ENCODE data around the gene SFTPA2. TPM values are rescaled to one million over a fixed set of nuclear protein-coding genes. Genes with fewer than 3 reads are reported as not detected.
"Not testable (repeated sequence)": the region's sequence is repeated elsewhere in the genome, so short reads cannot be mapped to it uniquely, and the experiment has no call there.

SFTPA2 gene
- total RNA-seq, 2 donors from 2014 or later = 5.3 to 38.5 TPM

GRCh38 chr10:79547973-79548372 lies 12.2 kb downstream of the SFTPA2 start:
- Histone ChIP-seq H3K4me1 (replicated peaks) (no peaks in the 10 kb centered on the region), H3K9me3 (no peaks in the 10 kb centered on the region), H3K4me3 (no peak overlapping the region), H3K27me3 (replicated peaks; ENCODE audit: insufficient read depth) (no peaks in the 10 kb centered on the region), H3K36me3 (no peaks in the 10 kb centered on the region), H3K27ac (no peak overlapping the region)
- WGBS = 64% methylated on average over 3 of the region's 3 CpGs
- no peak for DNase-seq (ENCODE audit: low spot score)
- intact Hi-C loops (cut with DNase I) = no loop called here
- TF ChIP-seq POLR2A (IDR thresholded peaks at IDR 0.05) (no peak), CTCF (IDR thresholded peaks at IDR 0.05) (no peak), POLR2AphosphoS5 (IDR thresholded peaks at IDR 0.05) (no peak)

- H3K9me3 ChIP-seq; H3K27me3 ChIP-seq (replicated peaks; ENCODE audit: insufficient read depth); H3K27ac ChIP-seq; intact Hi-C loops (cut with DNase I); H3K36me3 ChIP-seq; H3K4me1 ChIP-seq (replicated peaks); H3K4me3 ChIP-seq; DNase-seq (ENCODE audit: low spot score): not testable (repeated sequence)
- WGBS = 52% methylated on average over 2 of the region's 2 CpGs
- TF ChIP-seq POLR2AphosphoS5 (IDR thresholded peaks at IDR 0.05) = peak; percentile 27
These were observed 13.1 kb downstream of the SFTPA2 start for GRCh38 chr10:79547128-79547527.

GRCh38 chr10:79544926-79545659 lies 15.1 kb downstream of the SFTPA2 start:
- H3K4me3 ChIP-seq; intact Hi-C loops (cut with DNase I); H3K36me3 ChIP-seq; H3K27me3 ChIP-seq (replicated peaks; ENCODE audit: insufficient read depth); H3K4me1 ChIP-seq (replicated peaks); H3K9me3 ChIP-seq; DNase-seq (ENCODE audit: low spot score); H3K27ac ChIP-seq: not testable (repeated sequence)
- 90% methylated on average over 3 of the region's 3 CpGs for WGBS

- DNase-seq (ENCODE audit: low spot score); intact Hi-C loops (cut with DNase I); H3K27me3 ChIP-seq (replicated peaks; ENCODE audit: insufficient read depth); H3K36me3 ChIP-seq; H3K4me1 ChIP-seq (replicated peaks); H3K4me3 ChIP-seq; H3K9me3 ChIP-seq; H3K27ac ChIP-seq: not testable (repeated sequence)
- 64% methylated on average over 3 of the region's 3 CpGs for WGBS
These were observed 15.8 kb downstream of the SFTPA2 start for GRCh38 chr10:79544408-79544807.

GRCh38 chr10:79542626-79543025 lies 17.6 kb downstream of the SFTPA2 start:
- WGBS = 62% methylated on average over 2 of the region's 2 CpGs
- DNase-seq (ENCODE audit: low spot score) = no peak
- Histone ChIP-seq H3K36me3 (no peaks in the 10 kb centered on the region), H3K27me3 (replicated peaks; ENCODE audit: insufficient read depth) (no peaks in the 10 kb centered on the region), H3K4me3 (no peak overlapping the region), H3K9me3 (no peaks in the 10 kb centered on the region), H3K4me1 (replicated peaks) (no peaks in the 10 kb centered on the region), H3K27ac (no peak overlapping the region)
- TF ChIP-seq POLR2A (IDR thresholded peaks at IDR 0.05) (no peak), POLR2AphosphoS5 (IDR thresholded peaks at IDR 0.05) (no peak), CTCF (IDR thresholded peaks at IDR 0.05) (no peak)
- intact Hi-C loops (cut with DNase I) = no loop called here

- H3K4me1 ChIP-seq (replicated peaks); intact Hi-C loops (cut with DNase I); H3K27me3 ChIP-seq (replicated peaks; ENCODE audit: insufficient read depth); H3K27ac ChIP-seq; H3K4me3 ChIP-seq; H3K36me3 ChIP-seq; DNase-seq (ENCODE audit: low spot score); H3K9me3 ChIP-seq: not testable (repeated sequence)
- 86% methylated on average over 1 of the region's 1 CpG for WGBS
These were observed 19.3 kb downstream of the SFTPA2 start for GRCh38 chr10:79540930-79541329.

- H3K27ac ChIP-seq; H3K27me3 ChIP-seq (replicated peaks; ENCODE audit: insufficient read depth); DNase-seq (ENCODE audit: low spot score); H3K36me3 ChIP-seq; H3K9me3 ChIP-seq; H3K4me3 ChIP-seq; H3K4me1 ChIP-seq (replicated peaks); intact Hi-C loops (cut with DNase I): not testable (repeated sequence)
- 82% methylated on average over 6 of the region's 6 CpGs for WGBS
These were observed 21.9 kb downstream of the SFTPA2 start for GRCh38 chr10:79538311-79538710.

GRCh38 chr10:79533903-79534175 lies 26.4 kb downstream of the SFTPA2 start:
- H3K27ac ChIP-seq; H3K4me3 ChIP-seq; DNase-seq (ENCODE audit: low spot score); intact Hi-C loops (cut with DNase I); H3K9me3 ChIP-seq; H3K27me3 ChIP-seq (replicated peaks; ENCODE audit: insufficient read depth); H3K4me1 ChIP-seq (replicated peaks); H3K36me3 ChIP-seq: not testable (repeated sequence)
- WGBS = 100% methylated on average over 1 of the region's 5 CpGs

- DNase-seq (ENCODE audit: low spot score); H3K4me3 ChIP-seq; H3K4me1 ChIP-seq (replicated peaks); H3K36me3 ChIP-seq; H3K27me3 ChIP-seq (replicated peaks; ENCODE audit: insufficient read depth); H3K9me3 ChIP-seq; intact Hi-C loops (cut with DNase I); H3K27ac ChIP-seq: not testable (repeated sequence)
- WGBS = 86% methylated on average over 11 of the region's 11 CpGs
These were observed 26.9 kb downstream of the SFTPA2 start for GRCh38 chr10:79533142-79533902.

GRCh38 chr10:79528261-79528660 lies 31.9 kb downstream of the SFTPA2 start:
- DNase-seq (ENCODE audit: low spot score); intact Hi-C loops (cut with DNase I); H3K4me1 ChIP-seq (replicated peaks); H3K36me3 ChIP-seq; H3K27ac ChIP-seq; H3K27me3 ChIP-seq (replicated peaks; ENCODE audit: insufficient read depth); H3K4me3 ChIP-seq; H3K9me3 ChIP-seq: not testable (repeated sequence)
- 85% methylated on average over 3 of the region's 4 CpGs for WGBS

Data from prostate gland (tissue), 2 donors.